ENCODE data around the gene PPP2R1B.

The PPP2R1B gene

GRCh38 chr11:111745719-111746504 lies 20.3 kb downstream of the PPP2R1B start:
- no peak for DNase-seq

- DNase-seq: no peak
Measured at GRCh38 chr11:111743700-111744099, 22.5 kb downstream of the PPP2R1B start.

GRCh38 chr11:111741751-111742150 lies 24.4 kb downstream of the PPP2R1B start:
- DNase-seq: no peak

- DNase-seq: no peak
Measured at GRCh38 chr11:111739299-111739698, 26.9 kb downstream of the PPP2R1B start.

GRCh38 chr11:111737444-111738210 lies 28.6 kb downstream of the PPP2R1B start:
- DNase-seq: no peak

- DNase-seq: no peak
Measured at GRCh38 chr11:111736621-111737443, 29.4 kb downstream of the PPP2R1B start.

- DNase-seq: no peak
Measured at GRCh38 chr11:111736181-111736590, 30.0 kb downstream of the PPP2R1B start.

- DNase-seq: no peak
Measured at GRCh38 chr11:111735262-111736116, 30.7 kb downstream of the PPP2R1B start.

GRCh38 chr11:111734954-111735261 lies 31.3 kb downstream of the PPP2R1B start:
- DNase-seq: no peak

GRCh38 chr11:111734101-111734953 lies 31.9 kb downstream of the PPP2R1B start:
- DNase-seq: no peak

- no peak for DNase-seq
Measured at GRCh38 chr11:111733611-111734088, 32.5 kb downstream of the PPP2R1B start.

GRCh38 chr11:111733016-111733415 lies 33.2 kb downstream of the PPP2R1B start:
- DNase-seq: no peak

- DNase-seq: no peak
Measured at GRCh38 chr11:111731821-111732220, 34.4 kb downstream of the PPP2R1B start.

- no peak for DNase-seq
Measured at GRCh38 chr11:111730871-111731591, 35.2 kb downstream of the PPP2R1B start.

GRCh38 chr11:111729831-111730311 lies 36.3 kb downstream of the PPP2R1B start:
- no peak for DNase-seq

- DNase-seq: no peak
Measured at GRCh38 chr11:111729071-111729830, 36.9 kb downstream of the PPP2R1B start.

- no peak for DNase-seq
Measured at GRCh38 chr11:111727431-111727830, 38.8 kb downstream of the PPP2R1B start.

- no peak for DNase-seq
Measured at GRCh38 chr11:111726301-111726713, 39.9 kb downstream of the PPP2R1B start.

GRCh38 chr11:111725621-111726020 lies 40.6 kb downstream of the PPP2R1B start:
- no peak for DNase-seq
